Loucy (cell line): ENCODE measurements around the gene FOXL1.
A peak's percentile ranks its signal among the peaks of the same experiment; 100 is the strongest.

Source experiments
- H2AFZ ChIP-seq: fragments of 200-600 bp; sonication (generic); 2 replicates; pipeline ENCODE4 v1.6.0; 2016; ENCODE audit warnings: antibody characterized with exemption, mild to moderate bottlenecking, low read length, moderate library complexity
- H3F3A ChIP-seq: fragments of 200-600 bp; 2 replicates; pipeline ENCODE4 v1.6.0; 2016; ENCODE audit warnings: antibody characterized with exemption, low read depth, mild to moderate bottlenecking
- H3K27me3 ChIP-seq: fragments of 200-600 bp; sonication (generic); 2 replicates; pipeline ENCODE4 v1.6.1; 2014; ENCODE audit warnings: low read length, mild to moderate bottlenecking; ENCODE audit not compliant: insufficient read depth, poor library complexity, severe bottlenecking
- H3K36me3 ChIP-seq: fragments of 200-600 bp; sonication (generic); 2 replicates; pipeline ENCODE4 v1.6.1; 2016; ENCODE audit warnings: low read length; ENCODE audit not compliant: insufficient read depth
- H3K4me1 ChIP-seq: fragments of 200-600 bp; sonication (generic); 2 replicates; pipeline ENCODE4 v1.5.1; 2014; ENCODE audit warnings: low read length, mild to moderate bottlenecking; ENCODE audit not compliant: insufficient read depth, poor library complexity, severe bottlenecking
- H3K4me2 ChIP-seq: fragments of 200-600 bp; sonication (generic); 2 replicates; pipeline ENCODE4 v1.6.0; 2014; ENCODE audit warnings: antibody characterized with exemption, low read length, low read depth, mild to moderate bottlenecking; ENCODE audit not compliant: poor library complexity, severe bottlenecking
- H3K4me3 ChIP-seq: fragments of 200-600 bp; sonication (generic); 2 replicates; pipeline ENCODE4 v1.5.1; 2014; ENCODE audit warnings: low read length, mild to moderate bottlenecking, mixed read lengths; ENCODE audit not compliant: poor library complexity, severe bottlenecking
- H3K79me2 ChIP-seq: fragments of 200-600 bp; sonication (generic); 2 replicates; pipeline ENCODE4 v1.6.1; 2014; ENCODE audit warnings: low read length; ENCODE audit not compliant: insufficient read depth
- H3K9ac ChIP-seq: fragments of 200-600 bp; sonication (generic); 2 replicates; pipeline ENCODE4 v1.6.0; 2014; ENCODE audit warnings: mild to moderate bottlenecking, low read depth, low read length, moderate library complexity; ENCODE audit not compliant: poor library complexity, severe bottlenecking
- H3K9me2 ChIP-seq: fragments of 200-600 bp; sonication (generic); replicated peaks from 2 replicates; pipeline ENCODE4 v1.6.1; 2016; ENCODE audit warnings: low read depth, low read length, mixed read lengths
- H3K9me3 ChIP-seq: fragments of 200-600 bp; sonication (generic); 2 replicates; pipeline ENCODE4 v1.6.1; 2014; ENCODE audit warnings: mild to moderate bottlenecking, antibody characterized with exemption, low read length, low read depth; ENCODE audit not compliant: insufficient read depth
- H4K20me1 ChIP-seq: fragments of 200-600 bp; sonication (generic); 2 replicates; pipeline ENCODE4 v1.6.0; 2014; ENCODE audit warnings: antibody characterized with exemption, low read length, mild to moderate bottlenecking; ENCODE audit not compliant: insufficient read depth, poor library complexity, severe bottlenecking
- CTCF ChIP-seq: fragments of 200-600 bp; sonication (generic); conservative IDR thresholded peaks from 2 replicates; pipeline ENCODE4 v1.5.1; 2014; ENCODE audit warnings: mild to moderate bottlenecking, antibody characterized with exemption, low read length
- EZH2phosphoT487 ChIP-seq: fragments of 200-600 bp; IDR thresholded peaks from 2 replicates; pipeline ENCODE4 v1.6.1; 2018; ENCODE audit warnings: antibody characterized with exemption, mild to moderate bottlenecking, moderate library complexity, borderline replicate concordance

The FOXL1 gene

GRCh38 chr16:86554917-86555703 is 23.2 kb upstream of the FOXL1 start, which contains the start of gene MTHFSD:
Gene MTHFSD, minus strand, starts transcription at chr16:86555235. Its CDS starts 51 bp downstream, at chr16:86555184.
- H3K9me3 ChIP-seq = no peaks in the 10 kb centered on the region
- peaks cover 4% of the 10 kb centered on the region; the same call in 1 of the 2 replicates for H3F3A ChIP-seq
- no peaks in the 10 kb centered on the region for H3K9me2 ChIP-seq
- H3K4me3 ChIP-seq = peak within 1 kb of the TSS; percentile 98
- H3K9ac ChIP-seq = peak within 1 kb of the TSS; percentile 97
- peaks cover 13% of the 10 kb centered on the region for H3K79me2 ChIP-seq
- peaks cover 14% of the 10 kb centered on the region for H3K4me1 ChIP-seq
- peak within 1 kb of the TSS; percentile 44 for H2AFZ ChIP-seq
- TF ChIP-seq CTCF (no peak), EZH2phosphoT487 (no peak)
- H3K4me2 ChIP-seq = peak within 1 kb of the TSS; percentile 90
- no peaks in the 10 kb centered on the region for H3K27me3 ChIP-seq
- no peaks in the 10 kb centered on the region for H4K20me1 ChIP-seq
- no peaks in the 10 kb centered on the region for H3K36me3 ChIP-seq

- Histone ChIP-seq H3F3A (peaks cover 4% of the 10 kb centered on the region; the same call in 1 of the 2 replicates), H3K4me1 (peaks cover 14% of the 10 kb centered on the region), H3K36me3 (no peaks in the 10 kb centered on the region), H3K79me2 (peaks cover 13% of the 10 kb centered on the region), H3K27me3 (no peaks in the 10 kb centered on the region), H3K9me3 (no peaks in the 10 kb centered on the region), H3K4me2 (peak overlapping the region; percentile 90), H3K9me2 (no peaks in the 10 kb centered on the region), H2AFZ (peak overlapping the region; percentile 44), H3K9ac (peak overlapping the region; percentile 97), H4K20me1 (no peaks in the 10 kb centered on the region), H3K4me3 (peak overlapping the region; percentile 98)
- TF ChIP-seq CTCF = no peak
- TF ChIP-seq EZH2phosphoT487 = no peak
These were observed 22.7 kb upstream of the FOXL1 start for GRCh38 chr16:86555704-86556075.

- H3K27me3 ChIP-seq = no peaks in the 10 kb centered on the region
- H3K9ac ChIP-seq = no peak overlapping the region
- no peaks in the 10 kb centered on the region for H4K20me1 ChIP-seq
- no peaks in the 10 kb centered on the region for H3K9me2 ChIP-seq
- no peak overlapping the region for H3K4me2 ChIP-seq
- H3F3A ChIP-seq = peaks cover 4% of the 10 kb centered on the region; the same call in 1 of the 2 replicates
- H3K36me3 ChIP-seq = no peaks in the 10 kb centered on the region
- H3K9me3 ChIP-seq = no peaks in the 10 kb centered on the region
- TF ChIP-seq CTCF (no peak), EZH2phosphoT487 (no peak)
- peaks cover 13% of the 10 kb centered on the region for H3K79me2 ChIP-seq
- H2AFZ ChIP-seq = no peak overlapping the region
- H3K4me1 ChIP-seq = peaks cover 14% of the 10 kb centered on the region
- no peak overlapping the region for H3K4me3 ChIP-seq
These were observed 21.8 kb upstream of the FOXL1 start for GRCh38 chr16:86556576-86556975.
